DOHH2 (cell line): ENCODE measurements around the gene TRH.

Experiments
- EZH2phosphoT487 ChIP-seq: fragments of 200-600 bp; sonication (generic); IDR thresholded peaks from 2 replicates; pipeline ENCODE4 v1.6.1; 2017; ENCODE audit warnings: borderline replicate concordance, mild to moderate bottlenecking, antibody characterized with exemption, low read length, moderate library complexity, mixed read lengths
- TF ChIP-seq, protein P1 (sequence below): fragments of 200-600 bp; sonication (generic); IDR thresholded peaks from one replicate; pipeline ENCODE4 v1.5.1; 2014; ENCODE audit warnings: antibody characterized with exemption, mild to moderate bottlenecking, low read depth, low read length; ENCODE audit not compliant: poor library complexity, severe bottlenecking

DNA sequence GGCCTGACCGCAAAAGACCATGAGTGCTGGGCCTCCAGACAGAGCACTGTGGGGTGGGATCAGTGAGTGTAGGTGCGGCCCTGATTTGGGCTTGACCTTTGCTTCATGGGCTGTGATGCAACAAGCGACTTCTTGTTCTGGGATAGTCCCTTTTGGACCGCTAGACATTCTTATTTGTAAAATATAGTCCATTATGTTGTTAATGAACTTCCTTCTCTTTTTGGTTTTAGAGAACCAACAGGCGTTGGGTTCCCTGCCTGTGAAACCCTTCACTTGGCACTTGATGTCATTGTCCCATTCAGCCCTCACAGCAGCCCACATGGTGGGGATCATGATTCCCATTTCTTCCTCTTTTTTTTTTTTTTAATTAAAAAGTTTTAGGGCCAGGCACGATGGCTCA, 15.8 kb upstream of the TRH start:
- TF ChIP-seq, protein P1, sequence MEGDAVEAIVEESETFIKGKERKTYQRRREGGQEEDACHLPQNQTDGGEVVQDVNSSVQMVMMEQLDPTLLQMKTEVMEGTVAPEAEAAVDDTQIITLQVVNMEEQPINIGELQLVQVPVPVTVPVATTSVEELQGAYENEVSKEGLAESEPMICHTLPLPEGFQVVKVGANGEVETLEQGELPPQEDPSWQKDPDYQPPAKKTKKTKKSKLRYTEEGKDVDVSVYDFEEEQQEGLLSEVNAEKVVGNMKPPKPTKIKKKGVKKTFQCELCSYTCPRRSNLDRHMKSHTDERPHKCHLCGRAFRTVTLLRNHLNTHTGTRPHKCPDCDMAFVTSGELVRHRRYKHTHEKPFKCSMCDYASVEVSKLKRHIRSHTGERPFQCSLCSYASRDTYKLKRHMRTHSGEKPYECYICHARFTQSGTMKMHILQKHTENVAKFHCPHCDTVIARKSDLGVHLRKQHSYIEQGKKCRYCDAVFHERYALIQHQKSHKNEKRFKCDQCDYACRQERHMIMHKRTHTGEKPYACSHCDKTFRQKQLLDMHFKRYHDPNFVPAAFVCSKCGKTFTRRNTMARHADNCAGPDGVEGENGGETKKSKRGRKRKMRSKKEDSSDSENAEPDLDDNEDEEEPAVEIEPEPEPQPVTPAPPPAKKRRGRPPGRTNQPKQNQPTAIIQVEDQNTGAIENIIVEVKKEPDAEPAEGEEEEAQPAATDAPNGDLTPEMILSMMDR: no peak
- no peak for TF ChIP-seq EZH2phosphoT487
